Endothelial cell of umbilical vein (primary cell): Measurements from ENCODE around the gene LIPE.

ENCODE experiments used
- CTCF ChIP-seq, 2 donors: IDR thresholded peaks; 1 replicate in 1 of 2; 2 replicates in 1 of 2; pipeline ENCODE4 v1.5.1; 2011; ENCODE audit warnings: low read length in 2 of 2, mild to moderate bottlenecking in 2 of 2, moderate library complexity in 2 of 2, control low read depth in 1 of 2, inconsistent platforms in 1 of 2, low read depth in 1 of 2; ENCODE audit not compliant: insufficient read depth in 1 of 2; ENCODE audit errors: extremely low read depth in 1 of 2
- EZH2 ChIP-seq: IDR thresholded peaks from 2 replicates; pipeline ENCODE4 v1.6.1; 2012; ENCODE audit warnings: borderline replicate concordance, low read depth, mild to moderate bottlenecking, moderate library complexity, low read length, inconsistent platforms; ENCODE audit not compliant: severe bottlenecking
- FOS ChIP-seq: IDR thresholded peaks from 2 replicates; pipeline ENCODE4 v1.6.1; 2011; ENCODE audit warnings: mild to moderate bottlenecking, low read length, moderate library complexity, borderline replicate concordance; ENCODE audit not compliant: insufficient read depth
- GATA2 ChIP-seq: IDR thresholded peaks from 2 replicates; pipeline ENCODE4 v1.7.0; 2011; ENCODE audit warnings: low read depth, mild to moderate bottlenecking, moderate library complexity, mixed read lengths, low read length; ENCODE audit not compliant: insufficient read length, insufficient read depth
- JUN ChIP-seq: IDR thresholded peaks from 2 replicates; pipeline ENCODE4 v1.6.1; 2011; ENCODE audit warnings: borderline replicate concordance, low read depth; ENCODE audit not compliant: insufficient read length, insufficient read depth
- MAX ChIP-seq: IDR thresholded peaks from 2 replicates; pipeline ENCODE4 v1.6.1; 2011; ENCODE audit not compliant: insufficient read depth, insufficient read length
- MYC ChIP-seq: IDR thresholded peaks from one replicate; pipeline ENCODE4 v1.6.1; 2011; ENCODE audit warnings: mild to moderate bottlenecking, low read depth, low read length
- POLR2A ChIP-seq: IDR thresholded peaks from 2 replicates; pipeline ENCODE4 v1.6.1; 2012; ENCODE audit warnings: low read depth, mild to moderate bottlenecking, control low read depth, low read length
- POLR2AphosphoS5 ChIP-seq: IDR thresholded peaks from 2 replicates; pipeline ENCODE4 v1.6.1; 2012; ENCODE audit warnings: low read depth, mild to moderate bottlenecking, control low read depth, low read length, moderate library complexity; ENCODE audit not compliant: insufficient read depth

GRCh38 chr19:42368360-42368759 lies 58.8 kb downstream of the LIPE start:
- TF ChIP-seq CTCF (IDR thresholded peaks at IDR 0.05; ENCODE audit: extremely low read depth in 1 of 2, insufficient read depth in 1 of 2, low read depth in 1 of 2, low read length in 2 of 2) (no peak), MAX (no peak), JUN (no peak), FOS (no peak), POLR2AphosphoS5 (no peak), POLR2A (no peak), EZH2 (no peak), MYC (no peak), GATA2 (no peak)
